PFSK-1 (cell line): ENCODE measurements around the gene TMEM272.

Source experiments
- FOXP2 ChIP-seq: optimal IDR thresholded peaks from 2 replicates; pipeline ENCODE3; 2011; ENCODE audit warnings: borderline replicate concordance, control low read depth, inconsistent platforms; ENCODE audit not compliant: insufficient read depth; ENCODE audit errors: extremely low read length, extremely low read depth
- POLR2AphosphoS5 ChIP-seq: IDR thresholded peaks from 2 replicates; pipeline ENCODE4 v1.6.1; 2012; ENCODE audit warnings: low read depth, mild to moderate bottlenecking, control low read depth, low read length, moderate library complexity
- TAF1 ChIP-seq: IDR thresholded peaks from 2 replicates; pipeline ENCODE4 v1.6.1; 2012; ENCODE audit warnings: low read length, control low read depth, borderline replicate concordance; ENCODE audit not compliant: insufficient read depth
- TF ChIP-seq, protein P1 (sequence below), 2 experiments: IDR thresholded peaks; 2 replicates each; pipeline versions ENCODE4 v1.6.1 to v1.8.0; 2011 to 2012; ENCODE audit warnings: low read depth in 2 of 2, low read length in 2 of 2, control low read depth in 1 of 2, inconsistent platforms in 1 of 2, mild to moderate bottlenecking in 1 of 2, moderate library complexity in 1 of 2; ENCODE audit not compliant: insufficient read depth in 1 of 2

- TF ChIP-seq POLR2AphosphoS5 (no peak), TAF1 (no peak), FOXP2 (no peak)
- TF ChIP-seq, protein P1, sequence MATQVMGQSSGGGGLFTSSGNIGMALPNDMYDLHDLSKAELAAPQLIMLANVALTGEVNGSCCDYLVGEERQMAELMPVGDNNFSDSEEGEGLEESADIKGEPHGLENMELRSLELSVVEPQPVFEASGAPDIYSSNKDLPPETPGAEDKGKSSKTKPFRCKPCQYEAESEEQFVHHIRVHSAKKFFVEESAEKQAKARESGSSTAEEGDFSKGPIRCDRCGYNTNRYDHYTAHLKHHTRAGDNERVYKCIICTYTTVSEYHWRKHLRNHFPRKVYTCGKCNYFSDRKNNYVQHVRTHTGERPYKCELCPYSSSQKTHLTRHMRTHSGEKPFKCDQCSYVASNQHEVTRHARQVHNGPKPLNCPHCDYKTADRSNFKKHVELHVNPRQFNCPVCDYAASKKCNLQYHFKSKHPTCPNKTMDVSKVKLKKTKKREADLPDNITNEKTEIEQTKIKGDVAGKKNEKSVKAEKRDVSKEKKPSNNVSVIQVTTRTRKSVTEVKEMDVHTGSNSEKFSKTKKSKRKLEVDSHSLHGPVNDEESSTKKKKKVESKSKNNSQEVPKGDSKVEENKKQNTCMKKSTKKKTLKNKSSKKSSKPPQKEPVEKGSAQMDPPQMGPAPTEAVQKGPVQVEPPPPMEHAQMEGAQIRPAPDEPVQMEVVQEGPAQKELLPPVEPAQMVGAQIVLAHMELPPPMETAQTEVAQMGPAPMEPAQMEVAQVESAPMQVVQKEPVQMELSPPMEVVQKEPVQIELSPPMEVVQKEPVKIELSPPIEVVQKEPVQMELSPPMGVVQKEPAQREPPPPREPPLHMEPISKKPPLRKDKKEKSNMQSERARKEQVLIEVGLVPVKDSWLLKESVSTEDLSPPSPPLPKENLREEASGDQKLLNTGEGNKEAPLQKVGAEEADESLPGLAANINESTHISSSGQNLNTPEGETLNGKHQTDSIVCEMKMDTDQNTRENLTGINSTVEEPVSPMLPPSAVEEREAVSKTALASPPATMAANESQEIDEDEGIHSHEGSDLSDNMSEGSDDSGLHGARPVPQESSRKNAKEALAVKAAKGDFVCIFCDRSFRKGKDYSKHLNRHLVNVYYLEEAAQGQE (IDR thresholded peaks at IDR 0.05; ENCODE audit: insufficient read depth in 1 of 2, low read depth in 2 of 2, low read length in 2 of 2) = no peak
Measured at GRCh38 chr13:51856998-51857397, 12.0 kb upstream of the TMEM272 start.
